IPS DF 4.7 (cell line): ENCODE results near the gene LETMD1.
"Not testable (repeated sequence)": the region's sequence is repeated elsewhere in the genome, so short reads cannot be mapped to it uniquely, and the experiment has no call there.

Source experiments
- DNase-seq: peaks from one replicate; pipeline ENCODE4 v3.0.0-alpha.2; 2013; ENCODE audit warnings: low spot score; ENCODE audit errors: extremely low read depth

Gene LETMD1

GRCh38 chr12:51047655-51048540 is at the start of gene LETMD1:
Gene LETMD1 (plus strand): TSS chr12:51048327. CDS start chr12:51048357, 30 bp downstream.
- DNase-seq, result peak; percentile 96

GRCh38 chr12:50999093-50999492 is 49.0 kb upstream of the LETMD1 start:
- no peak for DNase-seq

- no peak for DNase-seq
Measured at GRCh38 chr12:51000245-51000644, 47.9 kb upstream of the LETMD1 start.

- DNase-seq, result no peak
Measured at GRCh38 chr12:51001799-51002198, 46.3 kb upstream of the LETMD1 start.

- DNase-seq, result no peak
Measured at GRCh38 chr12:51004504-51004903, 43.6 kb upstream of the LETMD1 start.

GRCh38 chr12:51005030-51005429 is 43.1 kb upstream of the LETMD1 start:
- DNase-seq, result no peak

- no peak for DNase-seq
Measured at GRCh38 chr12:51005671-51006070, 42.5 kb upstream of the LETMD1 start.

- DNase-seq, result no peak
Measured at GRCh38 chr12:51008329-51009055, 39.6 kb upstream of the LETMD1 start.

- DNase-seq, result no peak
Measured at GRCh38 chr12:51009056-51009440, 39.1 kb upstream of the LETMD1 start.

GRCh38 chr12:51011955-51012354 is 36.2 kb upstream of the LETMD1 start:
- no peak for DNase-seq

- no peak for DNase-seq
Measured at GRCh38 chr12:51012570-51013236, 35.4 kb upstream of the LETMD1 start.

GRCh38 chr12:51013441-51013840 is 34.7 kb upstream of the LETMD1 start:
- no peak for DNase-seq

- not testable (repeated sequence) for DNase-seq
Measured at GRCh38 chr12:51014467-51014866, 33.7 kb upstream of the LETMD1 start.

GRCh38 chr12:51017452-51017851 is 30.7 kb upstream of the LETMD1 start:
- no peak for DNase-seq

GRCh38 chr12:51018956-51019355 is 29.2 kb upstream of the LETMD1 start:
- no peak for DNase-seq

GRCh38 chr12:51019927-51020326 is 28.2 kb upstream of the LETMD1 start:
- DNase-seq, result no peak

- no peak for DNase-seq
Measured at GRCh38 chr12:51020448-51021182, 27.5 kb upstream of the LETMD1 start.

- DNase-seq, result no peak
Measured at GRCh38 chr12:51021694-51022093, 26.4 kb upstream of the LETMD1 start.

- DNase-seq, result no peak
Measured at GRCh38 chr12:51023625-51024382, 24.3 kb upstream of the LETMD1 start.

- no peak for DNase-seq
Measured at GRCh38 chr12:51025338-51025835, 22.7 kb upstream of the LETMD1 start.
